Left ventricle myocardium inferior (tissue), 1 donor: ENCODE results near the gene NSL1. TPM values are rescaled to one million over a fixed set of nuclear protein-coding genes. Genes with fewer than 3 reads are reported as not detected.

Source experiments
- DNase-seq: peaks from one replicate; pipeline ENCODE4 v3.0.0-alpha.2; 2020
- H3K27ac ChIP-seq: fragments of 200-600 bp; replicated peaks from 2 replicates; pipeline ENCODE4 v1.8.0; 2021
- H3K27me3 ChIP-seq: fragments of 200-600 bp; 2 replicates; pipeline ENCODE4 v1.8.0; 2021; ENCODE audit warnings: low read depth
- H3K36me3 ChIP-seq: fragments of 200-600 bp; 2 replicates; pipeline ENCODE4 v1.8.0; 2021
- H3K4me1 ChIP-seq: fragments of 200-600 bp; 2 replicates; pipeline ENCODE4 v1.8.0; 2021
- H3K4me3 ChIP-seq: fragments of 200-600 bp; 2 replicates; pipeline ENCODE4 v1.8.0; 2021; ENCODE audit warnings: mild to moderate bottlenecking, moderate library complexity
- H3K9me3 ChIP-seq: fragments of 200-600 bp; replicated peaks from 2 replicates; pipeline ENCODE4 v1.8.0; 2021
- CTCF ChIP-seq: fragments of 200-600 bp; IDR thresholded peaks from 2 replicates; pipeline ENCODE4 v1.8.0; 2021; ENCODE audit warnings: antibody characterized with exemption, mild to moderate bottlenecking, borderline replicate concordance
- intact Hi-C: fragments of 100-400 bp; cut with micrococcal nuclease; formaldehyde crosslinking; loops from one replicate; pipeline ENCODE4 v1.11.0; 2022
- total RNA-seq: library from RNA; stranded (reverse); fragmentation: NEBNext Ultra II Directional; extraction: Animal tissue kit (Norgen Biotek cat#: 25700); gene quantifications from one replicate; pipeline ENCODE4 v1.2.1, GENCODE V29; 2021
- donor health status: DM: no; HTN: yes; CAD: no; lungs with severe emphysema.

NSL1 gene
- total RNA-seq, 1 donor from 2014 or later: 29.0 TPM

GRCh38 chr1:212827171-212827776, 35.7 kb upstream of the NSL1 start:
- TF ChIP-seq CTCF: no peak
- H3K9me3 ChIP-seq: peaks cover 18% of the 10 kb centered on the region
- no peak for DNase-seq
- no peaks in the 10 kb centered on the region for H3K36me3 ChIP-seq
- H3K4me1 ChIP-seq: no peaks in the 10 kb centered on the region
- intact Hi-C loops: no loop called here
- no peak overlapping the region for H3K27ac ChIP-seq
- no peak overlapping the region for H3K4me3 ChIP-seq
- no peaks in the 10 kb centered on the region for H3K27me3 ChIP-seq

DNA sequence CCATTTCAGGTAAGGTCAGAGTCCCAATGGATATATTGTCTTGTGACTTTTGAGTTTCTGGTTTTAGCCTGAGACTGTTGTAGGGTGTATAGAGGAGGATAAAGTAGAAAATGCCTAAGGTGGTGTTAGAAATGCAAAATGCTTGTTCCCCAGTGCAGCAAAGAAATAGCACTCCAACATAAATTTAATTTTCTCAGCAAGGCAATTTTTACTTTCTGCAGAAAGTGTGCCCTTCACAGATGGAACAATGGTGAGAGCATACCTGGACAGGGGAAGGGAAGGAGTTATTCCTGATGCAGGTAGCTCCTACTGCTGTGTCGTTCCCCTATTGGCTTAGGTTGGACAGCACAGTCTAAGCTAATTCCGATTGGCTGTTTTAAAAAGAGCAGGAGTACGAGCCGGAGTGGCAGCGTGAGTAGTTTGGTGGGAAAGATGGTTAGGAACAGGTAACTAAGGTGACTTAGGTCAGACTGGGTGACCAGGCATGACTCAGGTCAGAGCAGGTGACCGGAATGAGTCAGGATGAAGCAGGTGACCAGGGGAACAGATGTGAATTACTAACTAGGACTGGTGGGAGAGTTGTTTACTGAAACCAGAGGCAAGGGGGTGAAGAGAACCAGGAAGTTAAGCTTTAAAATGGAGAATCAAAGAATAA, 34.3 kb upstream of the NSL1 start:
- intact Hi-C loops: no loop called here
- Histone ChIP-seq H3K27ac (no peak overlapping the region), H3K36me3 (no peaks in the 10 kb centered on the region), H3K4me3 (no peak overlapping the region), H3K27me3 (no peaks in the 10 kb centered on the region), H3K9me3 (peaks cover 18% of the 10 kb centered on the region), H3K4me1 (no peaks in the 10 kb centered on the region)
- DNase-seq: no peak
- no peak for TF ChIP-seq CTCF

DNA sequence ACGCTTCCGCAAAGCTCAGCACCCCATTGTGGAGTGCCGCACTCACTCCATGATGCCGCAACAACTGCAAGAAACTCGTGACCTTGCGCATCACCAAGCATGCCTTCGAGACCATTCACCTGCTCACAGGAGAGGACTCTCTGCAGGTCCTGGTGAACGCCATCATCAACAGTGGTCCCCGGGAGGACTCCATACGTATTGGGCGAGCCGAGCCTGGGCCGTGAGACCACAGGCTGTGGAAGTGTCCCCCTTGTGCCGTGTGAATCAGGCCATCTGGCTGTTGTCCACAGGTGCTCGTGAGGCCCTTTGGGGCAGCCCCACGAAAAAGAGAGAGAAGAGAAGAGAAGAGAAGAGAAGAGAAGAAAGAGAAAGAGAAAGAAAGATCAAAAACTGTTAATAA, 32.6 kb upstream of the NSL1 start:
- no peak overlapping the region for H3K27ac ChIP-seq
- no peaks in the 10 kb centered on the region for H3K27me3 ChIP-seq
- no peaks in the 10 kb centered on the region for H3K36me3 ChIP-seq
- DNase-seq: no peak
- H3K4me3 ChIP-seq: no peak overlapping the region
- H3K4me1 ChIP-seq: no peaks in the 10 kb centered on the region
- no peak for TF ChIP-seq CTCF
- H3K9me3 ChIP-seq: peaks cover 18% of the 10 kb centered on the region
- intact Hi-C loops: no loop called here

DNA sequence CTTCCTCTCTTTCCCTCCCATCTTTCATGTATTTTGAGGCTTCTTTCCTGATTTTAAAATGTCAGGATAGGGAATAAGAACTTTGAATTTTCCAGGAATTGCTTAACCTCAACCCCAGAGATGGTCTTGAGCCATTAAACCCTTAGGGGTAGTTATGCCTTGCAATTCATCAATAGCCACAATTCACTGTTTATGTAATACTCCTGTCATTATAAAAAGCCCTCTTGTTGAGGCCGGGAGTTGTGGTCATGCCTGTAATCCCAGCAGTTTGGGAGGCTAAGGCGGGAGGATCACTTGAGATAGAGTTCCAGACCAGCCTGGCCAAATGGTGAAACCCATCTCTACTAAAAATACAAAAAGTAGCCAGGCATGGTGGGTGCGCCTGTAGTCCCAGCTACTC, 31.4 kb upstream of the NSL1 start:
- Histone ChIP-seq H3K27ac (no peak overlapping the region), H3K36me3 (no peaks in the 10 kb centered on the region), H3K4me1 (no peaks in the 10 kb centered on the region), H3K27me3 (no peaks in the 10 kb centered on the region), H3K9me3 (peaks cover 18% of the 10 kb centered on the region), H3K4me3 (no peak overlapping the region)
- intact Hi-C loops: no loop called here
- TF ChIP-seq CTCF: no peak
- DNase-seq: no peak

DNA sequence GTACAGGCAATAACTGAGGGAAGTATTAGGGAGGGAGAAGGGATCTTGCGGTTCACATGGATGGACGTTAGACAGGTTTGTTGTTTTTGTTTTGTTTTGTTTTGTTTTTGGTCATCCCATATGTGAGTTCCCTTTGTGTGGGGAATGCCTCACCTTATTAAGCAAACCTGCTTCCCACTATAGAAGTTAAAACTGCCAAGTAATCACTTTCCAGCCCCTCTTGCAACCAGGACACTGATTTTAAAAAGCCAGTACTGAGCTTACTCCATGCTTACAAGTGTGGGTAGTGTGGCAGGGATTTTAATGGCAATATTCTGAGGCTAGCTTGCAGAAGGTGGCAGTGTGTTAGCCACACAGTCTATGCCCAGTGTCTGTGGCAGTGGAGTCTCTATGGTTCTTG, 29.4 kb upstream of the NSL1 start:
- no peak for TF ChIP-seq CTCF
- Histone ChIP-seq H3K9me3 (peaks cover 12% of the 10 kb centered on the region), H3K27ac (no peak overlapping the region), H3K36me3 (no peaks in the 10 kb centered on the region), H3K4me1 (no peaks in the 10 kb centered on the region), H3K27me3 (no peaks in the 10 kb centered on the region), H3K4me3 (no peak overlapping the region)
- intact Hi-C loops: no loop called here
- no peak for DNase-seq
